SU-DHL-6 (cell line): ENCODE measurements around the gene SHROOM1.

Source experiments
- EZH2phosphoT487 ChIP-seq: fragments of 200-600 bp; sonication (generic), shearing (Covaris generic); conservative IDR thresholded peaks from 2 replicates; pipeline ENCODE4 v1.6.1; 2018; ENCODE audit warnings: mild to moderate bottlenecking, antibody characterized with exemption, low read length, moderate library complexity, mixed read lengths
- TF ChIP-seq, protein P1 (sequence below): fragments of 200-600 bp; sonication (generic); IDR thresholded peaks from one replicate; pipeline ENCODE4 v1.5.1; 2017; ENCODE audit warnings: antibody characterized with exemption, mild to moderate bottlenecking, low read length, moderate library complexity; ENCODE audit not compliant: insufficient read depth, poor library complexity, severe bottlenecking

DNA sequence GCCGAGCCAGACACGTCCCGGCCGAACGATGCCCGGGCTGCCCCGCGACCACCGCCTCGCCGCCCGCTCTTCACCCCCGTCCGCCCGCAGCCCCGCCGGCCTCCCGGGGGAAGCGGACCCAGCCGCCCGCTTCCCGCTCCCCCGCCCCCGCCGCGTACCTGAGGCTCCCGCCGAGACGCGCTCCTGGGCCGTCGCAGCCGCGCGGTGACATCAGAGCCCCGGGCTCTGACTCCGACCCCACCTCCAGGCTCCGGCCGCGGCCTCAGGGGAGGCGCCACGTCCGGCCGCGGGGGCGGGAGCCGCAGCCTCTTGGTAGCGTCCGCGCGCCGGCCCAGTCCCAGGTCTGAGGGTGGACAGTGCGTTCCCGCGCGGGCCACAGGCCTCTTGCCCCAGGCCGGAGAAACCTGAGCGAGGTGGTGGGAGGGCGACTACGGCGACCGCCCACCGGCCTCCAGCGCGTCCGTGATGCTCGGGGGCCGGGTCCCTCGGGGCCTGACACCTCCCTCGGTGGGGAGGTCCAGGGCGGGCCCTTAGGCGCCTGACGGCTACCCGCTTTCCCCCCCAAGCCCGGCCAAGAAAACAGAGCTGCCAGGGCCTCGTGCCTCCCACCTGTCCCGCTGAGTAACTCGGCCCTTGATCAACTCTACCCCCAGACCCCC, at the start of gene SHROOM1:
- TF ChIP-seq, protein P1, sequence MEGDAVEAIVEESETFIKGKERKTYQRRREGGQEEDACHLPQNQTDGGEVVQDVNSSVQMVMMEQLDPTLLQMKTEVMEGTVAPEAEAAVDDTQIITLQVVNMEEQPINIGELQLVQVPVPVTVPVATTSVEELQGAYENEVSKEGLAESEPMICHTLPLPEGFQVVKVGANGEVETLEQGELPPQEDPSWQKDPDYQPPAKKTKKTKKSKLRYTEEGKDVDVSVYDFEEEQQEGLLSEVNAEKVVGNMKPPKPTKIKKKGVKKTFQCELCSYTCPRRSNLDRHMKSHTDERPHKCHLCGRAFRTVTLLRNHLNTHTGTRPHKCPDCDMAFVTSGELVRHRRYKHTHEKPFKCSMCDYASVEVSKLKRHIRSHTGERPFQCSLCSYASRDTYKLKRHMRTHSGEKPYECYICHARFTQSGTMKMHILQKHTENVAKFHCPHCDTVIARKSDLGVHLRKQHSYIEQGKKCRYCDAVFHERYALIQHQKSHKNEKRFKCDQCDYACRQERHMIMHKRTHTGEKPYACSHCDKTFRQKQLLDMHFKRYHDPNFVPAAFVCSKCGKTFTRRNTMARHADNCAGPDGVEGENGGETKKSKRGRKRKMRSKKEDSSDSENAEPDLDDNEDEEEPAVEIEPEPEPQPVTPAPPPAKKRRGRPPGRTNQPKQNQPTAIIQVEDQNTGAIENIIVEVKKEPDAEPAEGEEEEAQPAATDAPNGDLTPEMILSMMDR: no peak
- no peak for TF ChIP-seq EZH2phosphoT487
